SK-N-SH (cell line): ENCODE measurements around the gene AK2.

ENCODE experiments used
- CTCF ChIP-seq: fragments of 200-600 bp; sonication (generic); IDR thresholded peaks from 2 replicates; pipeline ENCODE4 v1.6.1; 2017; ENCODE audit warnings: antibody characterized with exemption, mild to moderate bottlenecking, moderate library complexity
- FOXJ3 ChIP-seq: sonication (generic); formaldehyde crosslinking; IDR thresholded peaks from 2 replicates; pipeline ENCODE4 v1.5.1; 2020; ENCODE audit warnings: mild to moderate bottlenecking, missing genetic modification reagents
- GABPA ChIP-seq: IDR thresholded peaks from 2 replicates; pipeline ENCODE4 v1.4.0; 2012; ENCODE audit warnings: low read depth, mild to moderate bottlenecking
- MAX ChIP-seq: IDR thresholded peaks from 2 replicates; pipeline ENCODE4 v1.4.0; 2012; ENCODE audit warnings: low read depth
- POLR2AphosphoS5 ChIP-seq: IDR thresholded peaks from 2 replicates; pipeline ENCODE4 v1.6.1; 2012; ENCODE audit warnings: low read depth, low read length
- RAD21 ChIP-seq: IDR thresholded peaks from 2 replicates; pipeline ENCODE4 v1.6.1; 2012; ENCODE audit warnings: mild to moderate bottlenecking, low read length
- TAF1 ChIP-seq: IDR thresholded peaks from 2 replicates; pipeline ENCODE4 v1.6.1; 2012; ENCODE audit warnings: low read depth, mild to moderate bottlenecking, low read length, moderate library complexity, borderline replicate concordance

DNA sequence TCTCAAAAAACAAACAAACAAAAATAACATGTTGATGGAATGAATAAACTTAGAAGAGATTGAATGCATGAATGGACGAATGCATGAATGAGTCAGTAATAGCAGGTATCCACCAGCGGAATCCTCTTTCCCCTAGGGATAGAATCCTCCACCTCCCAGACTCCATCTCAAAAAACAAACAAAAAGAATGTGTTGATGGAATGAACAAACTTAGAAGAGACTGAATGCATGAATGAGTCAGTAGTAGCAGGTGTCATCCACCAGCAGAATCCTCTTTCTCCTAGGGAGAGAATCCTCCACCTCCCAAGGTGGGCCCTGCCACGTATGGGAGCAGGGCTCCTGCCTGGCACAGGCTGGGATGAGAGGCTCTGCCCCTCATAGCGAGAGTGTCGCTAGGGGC, 45.3 kb downstream of the AK2 start:
- no peak for TF ChIP-seq MAX
- no peak for TF ChIP-seq CTCF
- TF ChIP-seq FOXJ3, result no peak
- TF ChIP-seq RAD21, result no peak
- TF ChIP-seq POLR2AphosphoS5, result no peak
- no peak for TF ChIP-seq TAF1
- TF ChIP-seq GABPA, result no peak
